GM18511 (cell line): ENCODE measurements around the gene SLC31A2.

Experiments
- ATAC-seq: cut with Tn5 transposase; IDR thresholded peaks from one replicate; pipeline ENCODE4 v1.9.1; 2021; ENCODE audit warnings: mild to moderate bottlenecking, moderate library complexity; ENCODE audit not compliant: unreplicated experiment

The SLC31A2 gene

DNA sequence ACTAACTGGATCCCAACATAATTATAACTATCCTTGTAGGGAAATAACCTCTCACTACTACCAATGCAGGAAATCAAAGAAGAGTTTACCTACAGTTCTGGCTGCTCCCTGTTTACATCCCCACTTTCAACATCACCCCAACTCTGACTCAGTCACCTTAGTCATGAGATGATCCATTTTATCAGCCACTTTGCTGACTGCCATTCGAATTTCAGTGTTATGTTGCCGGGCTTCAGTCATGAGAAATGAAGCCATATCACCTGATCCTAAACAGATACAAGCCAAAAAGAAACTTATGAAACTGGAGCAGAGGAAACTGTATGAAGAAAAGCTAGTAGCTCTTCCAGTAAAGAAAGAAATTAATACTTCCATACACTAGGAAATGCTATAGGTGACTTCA lies 33.7 kb downstream of the SLC31A2 start:
- ATAC-seq: no peak

DNA sequence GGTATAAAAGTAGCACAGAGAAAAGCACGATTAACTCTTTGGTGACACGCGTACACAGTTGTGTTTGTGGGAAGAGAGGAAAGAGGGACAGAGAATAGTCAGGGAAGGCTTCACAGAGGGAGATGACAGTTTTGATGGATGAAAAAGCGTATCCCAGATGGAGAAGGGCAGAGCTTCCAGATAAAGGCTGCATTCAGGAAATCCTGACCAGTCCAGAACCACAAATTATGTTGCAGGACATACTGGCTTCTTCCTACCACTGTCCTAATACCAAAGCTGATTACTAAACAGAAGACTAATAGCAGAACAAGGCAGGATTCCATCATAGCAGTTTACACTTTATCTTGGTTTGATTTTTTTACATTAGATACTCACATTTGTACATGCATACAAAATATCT lies 34.5 kb downstream of the SLC31A2 start:
- no peak for ATAC-seq

DNA sequence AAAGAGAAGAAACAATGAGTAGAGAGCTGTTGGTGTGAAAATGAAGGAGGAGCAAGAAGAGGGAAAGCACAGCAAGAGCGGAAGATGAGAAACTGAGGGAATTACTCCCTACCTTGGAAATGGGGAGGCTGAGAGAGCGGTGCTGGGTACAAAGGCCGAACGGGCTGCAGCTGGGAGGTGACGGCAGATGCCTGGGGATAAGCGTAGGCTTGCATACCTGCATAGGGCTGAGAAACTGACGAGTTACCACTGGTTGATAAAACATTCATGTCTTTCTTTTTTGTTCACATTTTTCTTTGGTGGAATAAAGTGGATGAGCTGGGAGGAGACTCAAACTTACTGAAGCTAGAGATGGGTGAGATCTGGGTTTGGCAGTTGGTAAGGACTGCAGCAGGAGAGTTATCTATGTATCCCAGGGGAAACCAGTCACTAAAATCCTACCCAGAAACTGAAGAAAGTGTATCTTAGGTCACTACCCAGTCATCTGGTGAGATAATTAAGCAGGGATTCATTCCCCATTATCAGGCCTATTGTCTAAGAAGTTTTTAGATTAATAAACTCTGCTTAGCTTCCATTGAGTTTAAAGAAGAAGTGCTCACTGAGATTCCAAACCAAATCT lies 35.4 kb downstream of the SLC31A2 start:
- ATAC-seq: no peak

DNA sequence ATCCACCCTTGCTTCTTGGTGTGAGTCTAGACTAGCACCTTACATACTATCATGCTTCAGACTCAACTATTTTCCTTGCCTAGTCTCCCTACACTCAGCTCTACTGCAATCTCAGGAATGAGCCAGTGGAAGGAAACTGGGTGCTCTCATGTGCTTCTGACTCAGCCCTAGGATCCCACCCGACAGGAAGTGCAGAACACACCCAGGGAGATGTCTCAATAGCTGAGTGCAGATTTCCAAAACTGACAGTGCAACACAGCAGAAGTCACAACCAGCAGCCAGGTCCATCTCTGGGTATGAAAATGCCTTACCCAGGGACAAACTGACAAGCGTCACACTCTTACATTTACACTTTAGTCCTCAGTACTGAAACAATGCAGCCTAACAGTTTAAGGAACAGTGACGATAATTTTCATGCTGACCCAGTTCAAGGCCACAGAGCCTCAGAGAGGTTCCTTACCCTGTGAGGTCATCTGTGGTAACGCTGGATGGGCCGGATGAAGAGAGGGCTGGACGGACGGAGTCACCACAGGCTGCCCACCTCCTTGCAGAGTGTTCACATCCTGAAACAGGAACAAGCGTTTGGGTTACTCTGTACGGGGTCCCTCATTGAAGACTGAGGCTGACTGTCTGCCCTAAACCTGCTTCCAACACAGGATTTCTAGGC lies 37.3 kb downstream of the SLC31A2 start:
- ATAC-seq: no peak

DNA sequence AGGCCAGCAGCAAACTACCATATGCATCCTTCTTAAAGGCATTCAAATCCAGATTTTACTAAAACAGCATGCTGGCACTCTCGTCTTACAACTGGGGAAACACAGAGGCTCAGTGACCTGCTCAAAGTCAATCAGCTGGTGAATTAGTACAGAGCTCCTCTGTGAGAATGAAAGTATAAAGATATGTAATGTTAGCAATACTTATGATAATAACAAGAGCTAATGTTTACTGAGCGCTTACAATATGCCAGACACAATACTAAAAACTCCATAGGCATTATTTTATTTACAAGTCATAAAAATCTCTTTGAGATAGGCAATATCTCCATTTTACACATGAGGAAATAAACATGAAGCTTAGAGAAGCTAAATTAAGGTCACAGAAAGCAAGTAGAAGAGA lies 41.6 kb downstream of the SLC31A2 start:
- no peak for ATAC-seq

DNA sequence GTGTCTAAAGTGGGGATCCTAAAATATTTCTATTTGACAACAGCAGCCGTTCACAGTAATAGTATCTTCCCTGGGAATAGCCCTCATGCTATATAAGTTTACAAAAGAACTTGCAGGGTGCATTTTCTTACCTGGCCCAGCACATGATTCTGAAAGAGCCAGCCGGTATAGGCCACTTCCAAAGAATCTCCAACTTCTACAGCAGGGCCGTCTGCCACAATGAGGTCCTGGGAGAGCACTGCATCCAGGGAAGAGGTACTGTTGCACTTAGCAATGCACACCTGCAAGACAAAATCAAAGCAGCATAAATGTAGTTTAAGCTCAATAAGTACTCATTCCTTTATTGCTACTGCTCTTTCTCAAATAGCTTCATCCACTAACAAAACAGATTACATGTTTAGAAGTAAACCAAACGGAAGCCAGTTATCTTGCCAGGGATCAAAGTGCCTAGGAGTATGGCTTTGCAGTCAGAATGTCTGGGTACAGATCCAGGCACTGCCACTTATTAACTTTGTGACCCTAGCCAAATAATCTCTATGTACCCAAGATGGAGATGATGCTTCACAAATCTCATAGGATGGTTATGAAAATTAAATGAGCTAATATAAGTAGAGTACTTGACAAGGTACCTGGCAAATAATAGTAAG lies 49.0 kb downstream of the SLC31A2 start:
- no peak for ATAC-seq

DNA sequence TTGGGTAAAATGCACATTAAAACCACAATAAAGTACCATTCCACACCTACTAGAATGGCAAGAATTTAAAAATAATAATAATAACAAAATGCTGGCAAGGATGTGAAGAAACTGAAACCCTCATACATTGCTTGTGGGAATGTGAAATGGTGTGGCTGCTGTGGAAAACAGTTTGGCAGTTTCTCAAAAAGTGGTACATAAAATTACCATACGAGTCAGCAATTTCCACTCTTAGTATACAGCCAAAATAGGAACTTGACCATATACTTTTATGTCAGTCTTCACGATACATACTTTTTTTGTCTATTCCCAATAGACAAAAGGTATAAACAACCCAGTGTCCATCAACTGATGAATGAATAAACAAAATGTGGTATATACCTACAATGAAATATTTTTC lies 54.6 kb downstream of the SLC31A2 start:
- no peak for ATAC-seq

DNA sequence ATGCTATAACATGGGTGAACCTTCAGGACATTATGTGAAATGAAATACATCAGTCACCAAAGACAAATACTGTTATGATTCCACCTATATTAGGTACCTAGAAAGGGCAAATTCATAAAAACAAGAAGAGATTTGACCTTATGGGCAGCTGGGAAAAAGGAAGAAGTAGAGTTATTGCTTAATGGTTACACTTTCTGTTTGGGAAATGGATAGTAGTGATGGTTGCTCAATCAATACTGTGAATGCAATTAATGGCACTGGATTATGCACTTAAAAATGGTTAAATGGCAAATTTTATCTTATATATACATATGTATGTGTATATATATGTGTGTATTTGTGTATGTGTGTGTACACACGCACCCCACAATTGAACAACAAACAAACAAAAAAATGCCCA lies 55.1 kb downstream of the SLC31A2 start:
- no peak for ATAC-seq

DNA sequence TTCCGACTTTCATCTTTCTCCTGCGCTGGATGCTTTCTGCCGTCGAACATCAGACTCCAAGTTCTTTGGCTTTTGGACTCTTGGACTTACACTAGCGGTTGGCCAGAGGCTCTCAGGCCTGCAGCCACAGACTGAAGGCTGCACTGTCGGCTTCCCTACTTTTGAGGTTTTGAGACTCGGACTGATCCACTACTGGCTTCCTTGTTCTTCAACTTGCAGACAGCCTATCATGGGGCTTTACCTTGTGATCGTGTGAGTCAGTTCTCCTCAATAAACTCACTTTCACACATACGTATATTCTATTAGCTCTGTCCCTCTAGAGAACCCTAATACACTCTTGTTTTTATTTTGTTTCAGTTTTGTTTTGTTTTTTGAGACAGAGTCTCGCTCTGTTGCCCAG lies 60.0 kb downstream of the SLC31A2 start:
- ATAC-seq: no peak
